Gastroesophageal sphincter (tissue), 3 donors: ENCODE results near the gene CCNDBP1.

ENCODE experiments used
- POLR2AphosphoS5 ChIP-seq: sonication (generic); formaldehyde crosslinking; IDR thresholded peaks from one replicate; pipeline ENCODE4 v1.6.1; 2017; ENCODE audit warnings: antibody characterized with exemption
- TF ChIP-seq, protein P1 (sequence below), 4 experiments: fragments of 200-600 bp in 2 of 4; fragments of 450-650 bp in 2 of 4; sonication (generic) in 1 of 4; IDR thresholded peaks; one replicate each; pipeline ENCODE4 v1.5.1; 2017 to 2019; ENCODE audit warnings: antibody characterized with exemption in 4 of 4, mild to moderate bottlenecking in 2 of 4, moderate library complexity in 2 of 4

DNA sequence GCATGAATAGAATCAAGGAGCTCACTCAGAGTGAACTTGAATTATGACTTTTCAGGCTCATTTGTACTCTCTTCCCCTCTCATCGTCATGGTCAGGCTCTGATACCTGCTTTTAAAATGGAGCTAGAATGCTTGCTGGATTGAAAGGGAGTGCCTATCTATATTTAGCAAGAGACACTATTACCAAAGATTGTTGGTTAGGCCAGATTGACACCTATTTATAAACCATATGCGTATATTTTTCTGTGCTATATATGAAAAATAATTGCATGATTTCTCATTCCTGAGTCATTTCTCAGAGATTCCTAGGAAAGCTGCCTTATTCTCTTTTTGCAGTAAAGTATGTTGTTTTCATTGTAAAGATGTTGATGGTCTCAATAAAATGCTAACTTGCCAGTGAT lies 9.6 kb downstream of the CCNDBP1 start:
- TF ChIP-seq, protein P1, sequence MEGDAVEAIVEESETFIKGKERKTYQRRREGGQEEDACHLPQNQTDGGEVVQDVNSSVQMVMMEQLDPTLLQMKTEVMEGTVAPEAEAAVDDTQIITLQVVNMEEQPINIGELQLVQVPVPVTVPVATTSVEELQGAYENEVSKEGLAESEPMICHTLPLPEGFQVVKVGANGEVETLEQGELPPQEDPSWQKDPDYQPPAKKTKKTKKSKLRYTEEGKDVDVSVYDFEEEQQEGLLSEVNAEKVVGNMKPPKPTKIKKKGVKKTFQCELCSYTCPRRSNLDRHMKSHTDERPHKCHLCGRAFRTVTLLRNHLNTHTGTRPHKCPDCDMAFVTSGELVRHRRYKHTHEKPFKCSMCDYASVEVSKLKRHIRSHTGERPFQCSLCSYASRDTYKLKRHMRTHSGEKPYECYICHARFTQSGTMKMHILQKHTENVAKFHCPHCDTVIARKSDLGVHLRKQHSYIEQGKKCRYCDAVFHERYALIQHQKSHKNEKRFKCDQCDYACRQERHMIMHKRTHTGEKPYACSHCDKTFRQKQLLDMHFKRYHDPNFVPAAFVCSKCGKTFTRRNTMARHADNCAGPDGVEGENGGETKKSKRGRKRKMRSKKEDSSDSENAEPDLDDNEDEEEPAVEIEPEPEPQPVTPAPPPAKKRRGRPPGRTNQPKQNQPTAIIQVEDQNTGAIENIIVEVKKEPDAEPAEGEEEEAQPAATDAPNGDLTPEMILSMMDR (IDR thresholded peaks at IDR 0.05), result no peak
- no peak for TF ChIP-seq POLR2AphosphoS5
